GM21825 (cell line): ENCODE measurements around the gene CPLX3.

Experiments
- ATAC-seq: cut with Tn5 transposase; IDR thresholded peaks from one replicate; pipeline ENCODE4 v1.9.1; 2021; ENCODE audit warnings: mild to moderate bottlenecking, moderate library complexity; ENCODE audit not compliant: unreplicated experiment

CPLX3 gene

DNA sequence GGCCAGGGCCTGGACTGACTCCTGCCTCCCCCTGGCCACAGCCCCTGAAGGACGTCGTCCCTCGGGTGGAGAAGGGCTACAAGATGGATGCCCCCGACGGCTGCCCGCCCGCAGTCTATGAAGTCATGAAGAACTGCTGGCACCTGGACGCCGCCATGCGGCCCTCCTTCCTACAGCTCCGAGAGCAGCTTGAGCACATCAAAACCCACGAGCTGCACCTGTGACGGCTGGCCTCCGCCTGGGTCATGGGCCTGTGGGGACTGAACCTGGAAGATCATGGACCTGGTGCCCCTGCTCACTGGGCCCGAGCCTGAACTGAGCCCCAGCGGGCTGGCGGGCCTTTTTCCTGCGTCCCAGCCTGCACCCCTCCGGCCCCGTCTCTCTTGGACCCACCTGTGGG, 24.1 kb upstream of the CPLX3 start:
- ATAC-seq: no peak

DNA sequence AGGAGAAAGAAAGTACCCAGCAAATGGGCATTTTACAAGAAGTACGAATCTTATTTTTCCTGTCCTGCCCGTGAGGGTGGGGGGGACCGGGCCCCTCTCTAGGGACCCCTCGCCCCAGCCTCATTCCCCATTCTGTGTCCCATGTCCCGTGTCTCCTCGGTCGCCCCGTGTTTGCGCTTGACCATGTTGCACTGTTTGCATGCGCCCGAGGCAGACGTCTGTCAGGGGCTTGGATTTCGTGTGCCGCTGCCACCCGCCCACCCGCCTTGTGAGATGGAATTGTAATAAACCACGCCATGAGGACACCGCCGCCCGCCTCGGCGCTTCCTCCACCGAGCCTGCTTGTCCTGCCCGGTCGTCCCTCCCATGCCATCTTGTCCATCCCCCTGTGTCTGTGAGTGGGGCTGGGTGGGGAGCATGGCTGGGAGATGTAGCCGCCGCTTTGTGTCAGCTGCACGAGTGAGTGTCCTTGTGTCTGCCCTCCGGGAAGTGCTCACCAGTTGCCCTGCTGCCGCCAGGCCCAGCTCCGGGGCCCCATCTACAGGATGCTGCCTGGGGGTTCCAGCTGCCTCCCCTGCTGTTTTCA, 23.5 kb upstream of the CPLX3 start:
- ATAC-seq: no peak

DNA sequence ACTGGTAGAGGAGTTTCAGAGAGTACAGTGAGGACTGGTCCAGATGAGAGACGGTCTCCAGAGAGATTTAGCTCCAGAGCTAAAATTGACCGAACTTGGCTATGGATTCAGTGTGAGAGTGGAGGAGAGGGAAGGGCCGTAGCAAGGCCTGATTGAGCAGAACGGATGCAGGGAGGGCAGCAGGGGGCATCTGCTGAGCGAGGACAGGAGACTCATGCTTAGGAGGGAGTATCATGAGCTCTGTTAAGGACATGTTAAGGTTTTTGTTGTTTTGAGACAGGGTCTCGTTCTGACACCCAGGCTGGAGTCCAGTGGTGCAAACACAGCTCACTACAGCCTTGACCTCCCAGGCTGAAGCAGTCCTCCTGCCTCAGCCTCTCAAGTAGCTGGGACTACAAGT, 21.5 kb upstream of the CPLX3 start:
- ATAC-seq: no peak

DNA sequence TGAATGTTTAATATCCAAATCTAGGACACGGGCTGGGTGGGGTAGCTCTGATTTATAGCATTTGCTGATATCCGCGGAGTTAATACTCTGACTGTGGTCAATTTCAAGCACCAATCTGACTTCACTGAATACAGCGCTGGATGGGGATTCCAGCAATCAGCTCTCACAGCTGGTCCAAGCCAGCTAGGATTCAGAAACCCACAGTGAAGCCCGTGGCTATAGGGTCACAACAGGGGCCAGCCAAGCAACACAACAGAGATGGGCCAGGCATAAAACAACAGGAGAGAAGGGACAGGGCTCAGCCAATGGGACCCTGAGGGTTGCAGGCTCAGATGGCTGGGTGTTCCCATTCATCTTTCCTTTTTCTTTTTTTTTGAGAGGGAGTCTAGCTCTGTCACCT, 19.1 kb upstream of the CPLX3 start:
- ATAC-seq: no peak

DNA sequence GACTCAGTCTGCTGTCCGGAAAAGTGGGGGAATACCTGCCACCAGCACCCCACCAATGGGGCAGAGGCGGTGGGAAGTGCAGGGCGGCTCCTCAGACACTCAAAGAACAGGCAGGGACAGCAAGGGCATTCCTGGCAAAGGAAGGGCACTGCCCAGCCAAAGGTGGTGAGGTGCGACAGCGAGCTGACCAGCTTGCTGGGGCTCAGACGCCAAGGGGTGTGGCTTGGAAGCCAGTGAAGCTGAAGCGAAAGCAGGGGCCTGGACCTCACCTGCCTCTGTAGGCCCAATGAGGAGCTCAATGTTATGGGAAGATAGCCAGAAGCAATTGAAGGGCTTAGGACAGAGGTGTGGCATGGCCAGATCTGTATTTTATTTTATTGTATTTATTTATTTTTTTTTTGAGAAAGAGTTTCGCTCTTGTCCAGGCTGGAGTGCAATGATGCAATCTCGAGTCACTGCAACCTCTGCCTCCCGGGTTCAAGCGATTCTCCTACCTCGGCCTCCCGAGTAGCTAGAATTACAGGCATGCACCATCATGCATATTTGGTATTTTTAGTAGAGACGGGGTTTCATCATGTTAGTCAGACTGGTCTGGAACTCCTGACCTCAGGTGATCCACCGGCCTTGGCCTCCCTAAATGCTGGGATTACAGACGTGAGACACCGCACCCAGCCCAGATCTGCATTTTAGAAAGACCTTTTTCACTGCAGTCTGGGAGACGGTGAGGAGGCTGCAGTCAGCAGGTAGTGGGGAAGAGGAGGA, 18.2 kb upstream of the CPLX3 start:
- no peak for ATAC-seq

DNA sequence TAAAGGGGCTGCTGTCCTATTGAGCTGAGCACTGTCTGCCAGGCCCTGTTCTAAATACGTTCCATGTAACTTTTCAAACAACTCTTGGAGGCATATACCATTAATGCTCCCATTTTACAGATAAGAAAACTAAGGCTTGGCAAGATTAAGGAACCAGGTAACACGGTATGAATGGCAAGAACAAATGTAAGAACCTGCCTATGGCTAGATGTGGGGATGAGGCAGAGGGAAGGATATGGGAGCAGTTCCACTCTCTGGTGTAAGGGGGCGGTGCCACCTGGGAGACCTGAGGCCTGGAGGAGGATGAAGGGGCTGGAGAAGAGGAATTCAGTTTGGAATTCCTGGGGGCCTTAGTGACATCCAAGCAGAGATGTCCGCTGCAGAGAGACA, 17.6 kb upstream of the CPLX3 start:
- ATAC-seq: no peak

DNA sequence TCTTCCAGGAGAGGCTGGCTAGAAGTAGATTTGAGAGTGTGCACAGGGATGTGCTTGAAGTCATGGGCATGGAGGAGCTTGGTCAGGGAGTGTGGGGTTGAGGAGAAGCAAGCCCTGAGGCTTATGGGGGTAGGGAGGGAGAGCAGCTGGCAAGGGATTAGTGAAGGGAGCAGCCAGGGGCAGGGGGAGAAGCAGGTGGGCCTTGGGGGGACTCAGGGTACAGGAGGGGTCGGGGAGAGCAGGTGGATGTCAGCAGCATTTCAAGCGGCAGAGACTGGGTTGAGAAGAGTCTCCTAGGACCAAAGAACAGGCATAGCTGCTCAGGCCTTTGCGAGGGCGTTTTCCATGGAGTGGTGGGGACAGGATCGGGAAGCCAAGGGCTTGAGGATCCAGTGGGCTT, 17.2 kb upstream of the CPLX3 start:
- no peak for ATAC-seq

DNA sequence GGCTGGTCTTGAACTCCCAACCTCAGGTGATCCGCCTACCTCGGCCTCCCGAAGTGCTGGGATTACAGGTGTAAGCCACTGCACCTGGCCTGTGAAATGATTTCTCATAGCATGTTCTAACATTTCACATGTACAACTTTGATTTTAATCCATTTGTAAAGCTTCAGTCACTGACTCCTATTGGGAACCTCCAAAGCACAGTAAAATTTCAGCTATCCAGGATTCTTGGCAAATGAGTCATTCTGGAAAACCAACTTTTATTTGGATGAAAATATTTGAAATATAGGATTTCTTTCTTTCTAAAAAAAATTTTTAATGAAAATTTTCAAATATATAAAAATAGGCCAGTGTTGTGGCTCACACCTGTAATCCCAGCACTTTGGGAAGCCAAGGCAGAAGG, 16.5 kb upstream of the CPLX3 start:
- no peak for ATAC-seq

DNA sequence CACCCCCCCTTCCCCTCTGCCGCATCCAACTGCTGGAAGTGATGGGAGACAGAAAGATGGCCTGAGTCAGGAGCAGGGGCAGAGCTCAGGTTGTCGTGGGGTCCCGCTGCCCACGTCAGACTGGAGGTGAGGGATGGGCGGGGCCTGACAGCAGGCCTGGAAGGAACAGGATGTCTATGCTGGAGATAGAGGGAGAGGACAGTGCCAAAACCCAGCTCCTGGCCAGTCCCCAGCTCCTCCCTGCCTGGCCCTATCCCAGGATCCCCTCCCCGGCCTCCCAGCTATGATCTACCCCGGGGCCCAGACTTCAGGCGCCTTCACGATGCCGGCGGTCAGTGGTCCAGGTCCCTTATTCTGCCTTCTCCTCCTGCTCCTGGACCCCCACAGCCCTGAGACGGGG, 13.9 kb upstream of the CPLX3 start, which contains the start of gene LMAN1L:
Gene LMAN1L, plus strand, starts transcription at position 303 of the 400 bp plus-strand sequence. Its CDS starts 20 bp downstream, at position 323.
- ATAC-seq: no peak

DNA sequence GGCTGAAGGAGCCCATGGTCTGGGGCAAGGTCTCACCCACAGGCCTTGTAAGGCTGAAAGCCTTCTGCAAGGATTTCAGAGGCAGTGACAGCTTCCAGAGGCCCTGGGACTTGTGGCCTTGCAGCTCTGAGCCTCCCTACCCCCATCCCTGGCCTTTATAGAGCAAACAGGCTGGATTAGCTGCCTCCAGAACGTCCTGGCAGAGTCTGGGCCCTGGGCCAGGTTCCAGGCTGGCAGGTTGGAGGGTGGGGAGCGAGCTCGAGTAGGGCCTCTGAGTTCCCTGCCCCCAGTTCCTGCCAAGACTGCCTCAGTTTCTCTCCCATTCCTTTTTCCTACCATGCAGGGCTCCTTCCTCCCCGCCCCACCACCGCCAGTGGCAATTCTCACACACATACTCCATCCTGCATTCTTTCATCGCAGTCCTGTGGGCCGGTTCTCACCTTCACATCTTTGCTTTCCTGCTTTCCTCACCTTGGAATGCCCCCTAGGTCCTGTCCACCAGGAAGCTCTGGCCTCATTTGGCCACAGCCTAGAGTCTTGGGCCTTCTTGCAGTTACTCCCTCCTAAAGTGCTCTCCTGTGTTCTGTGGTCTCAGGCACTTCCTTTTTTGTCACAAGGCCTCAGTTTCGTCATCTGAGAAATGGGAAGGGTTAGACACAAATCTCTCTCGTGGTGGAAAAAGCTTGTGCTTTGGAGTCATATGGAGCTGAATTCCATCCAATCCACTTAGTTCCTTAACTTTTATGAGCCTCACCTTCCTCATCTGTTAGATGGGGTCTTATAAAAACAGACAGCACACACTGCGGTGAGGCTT, 11.1 kb upstream of the CPLX3 start:
- ATAC-seq: no peak

DNA sequence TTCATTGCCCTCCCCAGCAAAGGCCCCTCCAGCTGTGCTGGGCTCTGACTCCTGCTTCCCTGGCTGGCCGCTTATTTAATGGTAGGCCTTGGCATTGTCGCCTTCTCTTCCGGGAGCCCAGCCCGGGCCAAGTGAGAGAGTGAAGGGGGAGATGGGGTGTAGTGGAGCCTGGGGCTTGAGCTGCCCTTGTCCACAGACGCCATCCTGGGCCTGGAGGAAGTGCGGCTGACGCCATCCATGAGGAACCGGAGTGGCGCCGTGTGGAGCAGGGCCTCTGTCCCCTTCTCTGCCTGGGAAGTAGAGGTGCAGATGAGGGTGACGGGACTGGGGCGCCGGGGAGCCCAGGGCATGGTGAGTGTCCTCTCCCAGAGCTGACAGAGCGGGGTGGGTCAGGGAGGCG, 10.5 kb upstream of the CPLX3 start:
- ATAC-seq: no peak

DNA sequence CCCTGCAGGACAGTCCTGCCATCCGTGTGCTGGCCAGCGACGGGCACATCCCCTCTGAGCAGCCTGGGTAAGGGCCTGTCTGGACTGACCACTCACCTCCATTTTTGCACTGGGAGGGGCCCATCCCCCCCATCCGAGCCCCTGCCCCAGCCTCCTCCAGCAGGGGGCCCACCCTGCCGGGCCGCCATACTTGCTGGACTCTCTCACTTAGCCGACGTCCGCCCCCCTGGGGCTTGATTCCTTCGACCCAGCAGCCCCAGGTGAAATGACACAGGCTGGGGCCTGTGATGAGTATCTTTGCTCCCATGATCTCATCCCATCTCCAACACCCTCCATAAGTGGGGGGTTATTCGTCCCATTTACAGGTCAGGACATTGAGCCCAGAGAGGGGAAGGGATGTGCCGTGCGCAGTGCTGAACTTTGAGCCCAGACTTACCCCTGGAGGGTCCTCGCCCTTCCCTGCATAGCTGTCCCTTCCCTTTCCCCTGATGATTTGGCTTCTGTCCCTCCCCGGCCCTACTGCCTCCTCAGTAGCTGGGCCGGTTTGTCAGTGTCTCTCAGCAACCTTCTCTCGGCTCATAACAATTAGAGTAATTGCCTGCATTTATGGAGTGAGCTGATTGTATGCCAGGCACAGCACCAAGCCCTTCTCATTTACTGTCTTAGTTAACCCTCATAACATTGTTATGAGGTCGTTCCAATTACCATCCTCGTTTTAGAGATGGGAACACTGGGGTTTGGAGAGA, 9.6 kb upstream of the CPLX3 start:
- no peak for ATAC-seq

DNA sequence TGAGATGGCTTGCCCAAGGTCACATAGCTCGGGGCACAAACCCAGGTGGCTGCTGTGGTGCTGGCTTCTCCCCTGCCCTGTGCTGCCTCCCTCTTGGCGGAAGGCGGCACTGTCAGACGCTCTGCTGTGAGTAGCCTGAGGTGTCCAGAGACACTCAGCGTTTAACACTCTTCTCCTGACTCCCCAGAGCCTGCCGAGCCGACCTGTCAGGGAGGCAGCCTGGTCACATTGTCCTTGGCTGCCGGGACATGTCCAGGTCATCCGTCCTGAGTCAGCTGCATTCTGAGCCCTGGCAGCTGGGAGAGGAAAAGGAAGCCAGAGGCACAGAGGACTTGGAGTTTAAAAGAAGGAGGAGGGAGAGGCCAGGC, 9.1 kb upstream of the CPLX3 start:
- ATAC-seq: no peak

DNA sequence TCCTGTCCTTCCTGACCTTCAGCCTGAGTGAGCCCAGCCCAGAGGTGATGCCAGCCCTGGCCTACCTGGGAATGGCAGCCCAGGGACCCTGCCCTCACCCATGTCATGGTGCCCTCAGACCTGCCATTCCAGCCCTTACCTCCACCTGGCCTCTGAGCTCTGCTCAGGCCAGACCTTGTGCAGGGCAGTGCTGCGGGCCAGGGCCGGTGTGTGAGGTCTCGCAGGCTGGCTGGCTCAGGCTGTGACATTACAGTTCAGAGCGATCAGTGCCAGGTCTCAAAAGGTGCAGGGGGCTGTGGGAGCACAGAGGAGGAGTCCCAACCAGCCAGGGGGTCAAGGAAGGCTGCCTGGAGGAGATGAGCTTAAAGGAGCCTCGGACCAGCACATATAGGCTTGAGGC, 6.4 kb upstream of the CPLX3 start:
- no peak for ATAC-seq

DNA sequence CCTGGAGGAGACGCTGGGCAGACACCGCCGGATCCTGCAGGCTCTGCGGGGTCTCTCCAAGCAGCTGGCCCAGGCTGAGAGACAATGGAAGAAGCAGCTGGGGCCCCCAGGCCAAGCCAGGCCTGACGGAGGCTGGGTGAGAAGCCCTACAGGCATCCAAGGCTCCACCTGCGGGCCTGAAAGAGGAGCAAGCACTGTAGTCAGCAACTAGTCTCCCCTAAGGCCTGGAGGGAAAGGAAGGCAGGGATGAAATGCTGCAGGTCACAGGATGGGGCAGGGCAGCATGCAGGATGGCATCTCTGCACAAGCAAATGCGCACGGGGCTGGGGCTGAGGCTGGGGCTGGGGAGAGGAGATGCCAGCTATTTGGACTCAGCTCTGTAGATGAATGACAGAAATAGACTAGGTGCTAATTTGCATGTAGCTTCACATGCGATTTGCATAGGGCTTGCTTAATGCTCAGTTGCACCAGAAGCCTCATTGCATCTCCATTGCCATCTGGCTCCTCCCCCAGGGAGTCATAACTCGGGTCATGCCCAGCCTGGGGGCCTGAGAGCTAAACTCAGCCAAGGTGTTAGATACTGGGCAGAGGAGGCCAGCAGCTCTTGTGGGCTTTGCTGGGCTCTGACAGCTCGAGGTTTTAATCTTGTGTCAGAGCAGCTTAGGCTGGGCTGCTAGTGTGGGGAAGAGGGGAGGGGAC, 5.2 kb upstream of the CPLX3 start:
- ATAC-seq: peak; percentile 63

DNA sequence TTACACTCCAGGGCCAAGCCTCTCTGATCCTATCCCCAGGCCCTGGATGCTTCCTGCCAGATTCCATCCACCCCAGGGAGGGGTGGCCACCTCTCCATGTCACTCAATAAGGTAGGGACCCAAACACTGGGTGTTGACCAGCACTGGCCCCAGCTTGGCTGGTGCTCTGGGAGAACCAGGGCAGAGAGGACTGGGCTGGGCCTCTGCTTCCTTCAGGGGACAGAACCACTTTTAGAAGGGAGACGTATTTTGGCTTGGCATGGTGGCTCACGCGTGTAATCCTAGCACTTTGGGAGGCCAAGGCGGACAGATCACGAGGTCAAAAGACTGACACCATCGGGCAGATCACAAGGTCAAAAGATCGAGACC, 4.7 kb upstream of the CPLX3 start:
- ATAC-seq: no peak

DNA sequence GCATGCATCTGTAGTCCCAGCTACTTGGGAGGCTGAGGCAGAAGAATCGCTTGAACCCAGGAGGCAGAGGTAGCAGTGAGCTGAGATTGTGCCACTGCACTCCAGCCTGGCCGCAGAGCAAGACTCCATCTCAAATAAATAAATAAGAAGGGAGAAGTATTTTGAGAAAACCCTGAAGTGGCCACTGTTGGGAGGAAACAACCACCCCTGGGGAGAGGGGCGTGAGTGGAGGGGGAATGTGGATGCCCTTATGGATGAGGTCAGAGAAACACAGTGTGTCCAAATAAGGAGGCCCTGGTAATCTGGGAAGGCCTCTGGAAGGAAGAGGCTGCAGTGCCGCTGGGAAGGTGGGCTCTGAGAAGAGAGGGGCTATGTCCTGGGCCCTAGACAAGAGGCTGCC, 4.2 kb upstream of the CPLX3 start:
- no peak for ATAC-seq

DNA sequence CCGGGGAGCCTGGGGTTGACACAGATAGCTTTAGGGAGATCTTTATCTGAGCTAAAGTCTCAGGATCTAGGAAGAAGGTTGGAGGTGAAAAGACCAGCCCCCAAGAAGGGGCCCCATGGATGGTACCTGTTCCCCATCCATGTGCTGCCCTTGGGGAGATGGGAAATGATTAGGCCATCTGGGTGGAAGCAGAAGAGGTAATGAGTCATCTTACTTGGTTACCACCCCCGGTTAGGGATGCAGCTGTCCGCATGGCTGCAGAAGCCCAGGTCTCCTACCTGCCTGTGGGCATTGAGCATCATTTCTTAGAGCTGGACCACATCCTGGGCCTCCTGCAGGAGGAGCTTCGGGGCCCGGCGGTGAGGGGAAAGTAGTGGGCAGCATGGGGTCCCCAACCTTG, 3.1 kb upstream of the CPLX3 start:
- ATAC-seq: no peak

DNA sequence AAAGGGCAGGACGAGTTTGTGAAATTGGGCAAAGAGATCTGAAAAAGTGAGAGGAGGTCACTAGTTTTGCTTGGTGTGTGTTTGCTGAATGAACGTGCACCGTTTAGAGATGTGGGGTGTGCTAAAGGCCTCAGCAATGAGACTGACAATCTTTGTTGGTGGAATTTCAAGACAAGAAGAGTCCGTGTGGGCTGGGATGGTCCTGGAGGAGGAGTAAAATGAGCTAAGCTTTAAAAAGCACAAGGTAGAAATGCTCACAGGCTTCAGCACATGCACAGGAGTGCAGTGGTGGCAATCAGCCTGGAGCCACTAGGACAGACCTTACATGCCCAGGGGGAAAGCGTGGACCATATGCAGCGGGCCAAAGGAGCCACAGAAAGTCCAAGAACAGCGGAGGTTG, 1.5 kb upstream of the CPLX3 start:
- ATAC-seq: no peak

DNA sequence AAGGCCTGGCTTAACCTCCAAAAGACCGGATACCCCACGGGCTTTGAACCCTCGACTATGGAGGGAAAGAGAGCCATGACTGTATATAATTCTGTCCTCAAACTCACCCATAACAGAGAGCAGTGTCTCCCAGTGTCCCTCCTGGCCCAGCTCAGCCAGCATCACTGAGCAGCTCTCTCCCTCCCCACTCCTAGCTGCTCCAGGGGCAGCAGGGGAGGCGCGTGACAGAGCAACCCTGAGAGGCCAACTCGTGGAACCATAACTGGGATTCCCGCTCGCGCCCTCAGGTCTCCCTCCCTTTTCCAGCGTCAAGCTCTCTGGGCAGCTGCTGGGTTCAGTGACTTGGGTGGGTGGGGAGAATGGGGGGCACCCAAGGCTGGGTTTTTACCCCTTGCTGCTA, 561 bp upstream of the CPLX3 start:
- no peak for ATAC-seq

DNA sequence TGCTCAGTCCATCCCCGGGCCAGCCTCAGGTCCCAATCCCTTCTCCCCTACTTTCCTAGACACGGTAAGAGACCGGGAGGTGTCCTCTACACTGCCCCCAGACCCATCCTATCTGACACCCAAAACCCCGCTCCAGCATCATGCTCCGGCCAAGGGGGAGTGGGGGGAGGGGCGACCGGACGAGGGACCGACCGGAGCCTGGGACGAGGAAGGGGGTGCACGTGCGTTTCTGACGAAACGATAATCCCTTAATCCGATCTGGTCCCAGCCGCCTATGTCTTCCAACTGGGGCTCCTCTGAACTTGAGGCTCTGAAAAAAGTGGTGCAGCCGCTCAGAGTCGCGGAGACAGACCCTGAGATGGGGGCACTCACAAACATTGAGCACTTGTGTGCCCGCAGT, 494 bp downstream of the CPLX3 start:
- ATAC-seq: no peak
